Measurements from ENCODE around the gene FAT3.

- TF ChIP-seq, protein P1, sequence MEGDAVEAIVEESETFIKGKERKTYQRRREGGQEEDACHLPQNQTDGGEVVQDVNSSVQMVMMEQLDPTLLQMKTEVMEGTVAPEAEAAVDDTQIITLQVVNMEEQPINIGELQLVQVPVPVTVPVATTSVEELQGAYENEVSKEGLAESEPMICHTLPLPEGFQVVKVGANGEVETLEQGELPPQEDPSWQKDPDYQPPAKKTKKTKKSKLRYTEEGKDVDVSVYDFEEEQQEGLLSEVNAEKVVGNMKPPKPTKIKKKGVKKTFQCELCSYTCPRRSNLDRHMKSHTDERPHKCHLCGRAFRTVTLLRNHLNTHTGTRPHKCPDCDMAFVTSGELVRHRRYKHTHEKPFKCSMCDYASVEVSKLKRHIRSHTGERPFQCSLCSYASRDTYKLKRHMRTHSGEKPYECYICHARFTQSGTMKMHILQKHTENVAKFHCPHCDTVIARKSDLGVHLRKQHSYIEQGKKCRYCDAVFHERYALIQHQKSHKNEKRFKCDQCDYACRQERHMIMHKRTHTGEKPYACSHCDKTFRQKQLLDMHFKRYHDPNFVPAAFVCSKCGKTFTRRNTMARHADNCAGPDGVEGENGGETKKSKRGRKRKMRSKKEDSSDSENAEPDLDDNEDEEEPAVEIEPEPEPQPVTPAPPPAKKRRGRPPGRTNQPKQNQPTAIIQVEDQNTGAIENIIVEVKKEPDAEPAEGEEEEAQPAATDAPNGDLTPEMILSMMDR (conservative IDR thresholded peaks at IDR 0.05; ENCODE audit: low read depth, low read length) = no peak
- no peak for TF ChIP-seq EZH2 (IDR thresholded peaks at IDR 0.05; ENCODE audit: borderline replicate concordance, low read depth, low read length, poor library complexity, severe bottlenecking)
Observed at GRCh38 chr11:92179017-92179670, 45.5 kb upstream of the FAT3 start.

Measured in A673 (cell line).